ENCODE measurements around the gene PRKN. TPM values are rescaled to one million over a fixed set of nuclear protein-coding genes. Genes with fewer than 3 reads are reported as not detected.

The PRKN gene
- total RNA-seq, 4 donors from 2014 or later, result 5.2 to 121 (median 6.9) TPM

- no peaks in the 10 kb centered on the region for H3K4me1 ChIP-seq
- no peak overlapping the region for H3K4me3 ChIP-seq (replicated peaks in 1 of 3)
- no peak for DNase-seq
- intact Hi-C loops (cut with DNase I), result no loop called here
- no peaks in the 10 kb centered on the region for H3K9me3 ChIP-seq
- H3K27ac ChIP-seq, result no peak overlapping the region
- TF ChIP-seq POLR2A (IDR thresholded peaks at IDR 0.05), result no peak
- TF ChIP-seq, protein P1, sequence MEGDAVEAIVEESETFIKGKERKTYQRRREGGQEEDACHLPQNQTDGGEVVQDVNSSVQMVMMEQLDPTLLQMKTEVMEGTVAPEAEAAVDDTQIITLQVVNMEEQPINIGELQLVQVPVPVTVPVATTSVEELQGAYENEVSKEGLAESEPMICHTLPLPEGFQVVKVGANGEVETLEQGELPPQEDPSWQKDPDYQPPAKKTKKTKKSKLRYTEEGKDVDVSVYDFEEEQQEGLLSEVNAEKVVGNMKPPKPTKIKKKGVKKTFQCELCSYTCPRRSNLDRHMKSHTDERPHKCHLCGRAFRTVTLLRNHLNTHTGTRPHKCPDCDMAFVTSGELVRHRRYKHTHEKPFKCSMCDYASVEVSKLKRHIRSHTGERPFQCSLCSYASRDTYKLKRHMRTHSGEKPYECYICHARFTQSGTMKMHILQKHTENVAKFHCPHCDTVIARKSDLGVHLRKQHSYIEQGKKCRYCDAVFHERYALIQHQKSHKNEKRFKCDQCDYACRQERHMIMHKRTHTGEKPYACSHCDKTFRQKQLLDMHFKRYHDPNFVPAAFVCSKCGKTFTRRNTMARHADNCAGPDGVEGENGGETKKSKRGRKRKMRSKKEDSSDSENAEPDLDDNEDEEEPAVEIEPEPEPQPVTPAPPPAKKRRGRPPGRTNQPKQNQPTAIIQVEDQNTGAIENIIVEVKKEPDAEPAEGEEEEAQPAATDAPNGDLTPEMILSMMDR (IDR thresholded peaks at IDR 0.05), result no peak
- H3K36me3 ChIP-seq, result no peaks in the 10 kb centered on the region
- 73 to 77% methylated on average over 5 of the region's 5 CpGs for WGBS, 2 donors
- H3K27me3 ChIP-seq, result no peaks in the 10 kb centered on the region
These were observed 981.9 kb downstream of the PRKN start for GRCh38 chr6:161745594-161746141.

- Histone ChIP-seq H3K36me3 (no peaks in the 10 kb centered on the region), H3K4me3 (replicated peaks in 1 of 3) (no peak overlapping the region), H3K27ac (no peak overlapping the region), H3K9me3 (no peaks in the 10 kb centered on the region), H3K4me1 (no peaks in the 10 kb centered on the region), H3K27me3 (no peaks in the 10 kb centered on the region)
- TF ChIP-seq, protein P1 (IDR thresholded peaks at IDR 0.05), result no peak
- TF ChIP-seq POLR2A (IDR thresholded peaks at IDR 0.05), result no peak
- no peak for DNase-seq
- intact Hi-C loops (cut with DNase I), result no loop called here
- 70 to 78% methylated on average over 2 of the region's 2 CpGs for WGBS, 2 donors
These were observed 982.4 kb downstream of the PRKN start for GRCh38 chr6:161745128-161745527.

DNA sequence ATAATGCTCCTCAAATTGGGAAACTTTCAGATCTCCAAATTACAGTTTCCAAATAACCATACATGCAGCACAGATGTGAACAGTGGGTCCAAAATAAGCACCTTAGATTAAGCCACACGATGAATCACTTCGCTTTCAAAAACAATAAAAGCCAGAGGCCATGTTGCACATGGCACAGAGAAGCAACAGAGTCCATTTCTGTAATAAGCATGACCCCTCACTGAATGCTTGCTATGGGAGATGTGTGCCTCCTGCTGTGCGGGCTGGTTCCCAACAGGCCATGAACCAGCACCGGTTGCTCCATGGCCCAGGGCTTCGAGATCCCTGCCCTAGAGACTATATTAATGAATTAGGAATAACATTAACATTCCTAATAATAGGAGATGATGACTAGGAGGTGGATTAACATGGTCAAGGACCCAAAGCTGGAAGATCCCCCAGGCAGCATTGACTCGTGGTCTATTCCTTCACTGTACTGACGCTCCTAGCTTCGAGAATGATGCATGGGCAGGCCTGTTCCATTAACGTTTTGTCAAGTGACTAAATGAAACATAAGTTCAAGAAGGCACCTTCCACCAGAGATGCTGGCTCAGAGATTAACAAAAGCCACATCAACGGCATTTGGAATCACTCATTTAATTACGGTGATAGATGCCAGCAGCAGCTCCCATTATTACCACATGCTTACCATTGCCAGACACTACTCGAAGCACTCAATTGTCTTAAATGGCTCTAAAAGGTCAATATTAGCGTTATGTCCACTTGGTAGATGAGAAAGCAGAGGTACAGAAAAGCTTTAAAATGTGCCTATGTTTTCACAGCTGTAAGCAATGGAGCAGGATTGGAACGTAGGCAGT lies 983.1 kb downstream of the PRKN start:
- Histone ChIP-seq H3K27me3 (no peaks in the 10 kb centered on the region), H3K4me1 (no peaks in the 10 kb centered on the region), H3K36me3 (no peaks in the 10 kb centered on the region), H3K9me3 (no peaks in the 10 kb centered on the region), H3K4me3 (replicated peaks in 1 of 3) (no peak overlapping the region), H3K27ac (no peak overlapping the region)
- intact Hi-C loops (cut with DNase I), result no loop called here
- DNase-seq, result no peak
- TF ChIP-seq, protein P1 (IDR thresholded peaks at IDR 0.05), result no peak
- no peak for TF ChIP-seq POLR2A (IDR thresholded peaks at IDR 0.05)
- WGBS, 2 donors, result 80 to 82% methylated on average over 14 of the region's 14 CpGs

DNA sequence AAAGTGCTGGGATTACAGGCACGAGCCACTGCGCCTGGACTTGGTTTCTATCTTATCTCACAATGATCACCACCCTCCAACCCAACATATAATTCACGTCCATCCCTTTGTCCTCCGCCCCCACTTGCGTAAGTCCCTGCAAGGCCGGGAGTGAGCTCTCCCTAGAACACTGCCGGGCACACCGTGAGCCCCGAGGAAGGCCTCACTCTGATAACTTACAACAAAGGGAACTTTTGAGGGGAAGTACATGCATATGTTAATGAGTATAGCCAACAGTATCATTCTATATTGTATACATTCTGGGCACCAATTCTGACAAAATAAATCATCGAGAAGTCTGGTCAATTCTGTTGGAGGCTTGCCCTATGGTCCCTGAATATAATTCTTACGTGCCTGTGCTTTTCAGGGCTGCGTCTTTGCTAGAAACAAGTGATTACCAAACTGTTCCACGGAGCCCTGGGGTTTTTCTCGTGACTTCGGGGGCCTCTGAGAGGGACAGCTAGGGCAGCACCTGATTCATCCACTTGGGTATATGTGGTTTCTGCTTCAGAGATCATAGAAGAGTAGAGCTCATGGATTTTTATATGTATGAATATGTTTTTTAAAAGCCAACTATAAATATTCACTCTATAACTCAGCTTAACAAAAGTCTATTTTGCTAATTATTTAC lies 983.9 kb downstream of the PRKN start:
- no peaks in the 10 kb centered on the region for H3K4me1 ChIP-seq
- H3K9me3 ChIP-seq, result no peaks in the 10 kb centered on the region
- intact Hi-C loops (cut with DNase I), result no loop called here
- no peak overlapping the region for H3K27ac ChIP-seq
- H3K36me3 ChIP-seq, result no peaks in the 10 kb centered on the region
- 92 to 93% methylated on average over 15 of the region's 15 CpGs for WGBS, 2 donors
- TF ChIP-seq, protein P1 (IDR thresholded peaks at IDR 0.05), result no peak
- no peak for TF ChIP-seq POLR2A (IDR thresholded peaks at IDR 0.05)
- H3K27me3 ChIP-seq, result no peaks in the 10 kb centered on the region
- no peak overlapping the region for H3K4me3 ChIP-seq (replicated peaks in 1 of 3)
- no peak for DNase-seq

DNA sequence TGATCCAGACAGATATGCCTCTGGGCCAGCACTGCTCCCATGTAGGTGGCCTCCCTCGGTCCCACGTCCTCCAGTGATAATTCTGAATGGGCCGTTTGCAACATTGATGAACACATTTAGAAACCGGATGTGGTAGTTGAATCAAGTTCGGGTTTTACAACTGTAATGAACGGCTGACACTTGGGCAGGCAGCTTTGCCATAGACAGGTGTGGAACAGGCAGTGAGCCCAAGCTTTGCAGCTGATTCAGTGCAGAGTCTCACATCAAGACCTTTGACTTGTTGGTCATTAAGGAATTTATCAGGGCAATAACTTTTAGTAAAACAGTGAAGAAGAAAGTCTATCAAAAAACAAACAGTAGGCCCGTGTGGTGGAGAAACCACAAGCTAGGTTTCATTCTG lies 987.1 kb downstream of the PRKN start:
- intact Hi-C loops (cut with DNase I), result no loop called here

More for the DNA sequence above, 987.1 kb downstream of the PRKN start:
- no peak for TF ChIP-seq POLR2A (IDR thresholded peaks at IDR 0.05)
- TF ChIP-seq, protein P1 (IDR thresholded peaks at IDR 0.05), result no peak
- DNase-seq, result no peak
- Histone ChIP-seq H3K9me3 (no peaks in the 10 kb centered on the region), H3K4me3 (replicated peaks in 1 of 3) (no peak overlapping the region), H3K27ac (no peak overlapping the region), H3K36me3 (no peaks in the 10 kb centered on the region), H3K27me3 (no peaks in the 10 kb centered on the region), H3K4me1 (no peaks in the 10 kb centered on the region)
- WGBS, 2 donors, result 87 to 90% methylated on average over 7 of the region's 7 CpGs

All from thyroid gland (tissue), 4 donors.